K562 (cell line): ENCODE measurements around the gene KCTD13. TPM values are rescaled to one million over a fixed set of nuclear protein-coding genes. Genes with fewer than 3 reads are reported as not detected.

ENCODE experiments used
- ARID3B ChIP-seq: fragments of 250-450 bp; sonication (Bioruptor Pico); IDR thresholded peaks from 2 replicates; pipeline ENCODE4 v1.4.0; 2020; ENCODE audit warnings: borderline replicate concordance
- ARID4B ChIP-seq: sonication (generic); formaldehyde crosslinking; IDR thresholded peaks from 2 replicates; pipeline ENCODE4 v1.8.0; 2022; ENCODE audit warnings: mild to moderate bottlenecking, missing genetic modification reagents
- FOXK1 ChIP-seq: sonication (generic); formaldehyde crosslinking; IDR thresholded peaks from 2 replicates; pipeline ENCODE4 v1.8.0; 2022; ENCODE audit warnings: missing genetic modification reagents, mild to moderate bottlenecking, borderline replicate concordance
- FUS ChIP-seq: fragments of 200-400 bp; formaldehyde crosslinking; optimal IDR thresholded peaks from 2 replicates; pipeline ENCODE3; 2017; ENCODE audit warnings: low read depth, low read length
- HDGF ChIP-seq: fragments of 450-650 bp; IDR thresholded peaks from 2 replicates; pipeline ENCODE4 v1.6.1; 2016
- HINFP ChIP-seq: fragments of 450-650 bp; conservative IDR thresholded peaks from 2 replicates; pipeline ENCODE4 v1.6.1; 2016; ENCODE audit warnings: missing genetic modification characterization, low read depth, mild to moderate bottlenecking, control low read depth, missing compliant biosample characterization
- KAT7 ChIP-seq: sonication (generic); formaldehyde crosslinking; IDR thresholded peaks from 2 replicates; pipeline ENCODE4 v1.8.0; 2022; ENCODE audit warnings: missing genetic modification reagents, mild to moderate bottlenecking, borderline replicate concordance
- TAF15 ChIP-seq: fragments of 200-400 bp; formaldehyde crosslinking; IDR thresholded peaks from 2 replicates; pipeline ENCODE4 v1.6.1; 2017; ENCODE audit warnings: mild to moderate bottlenecking, low read depth, low read length, moderate library complexity
- VEZF1 ChIP-seq: fragments of 200-800 bp; sonication (Bioruptor generic); IDR thresholded peaks from 2 replicates; pipeline ENCODE4 v1.6.1; 2017; ENCODE audit warnings: missing genetic modification characterization, missing compliant biosample characterization
- ZBTB26 ChIP-seq: fragments of 450-650 bp; formaldehyde crosslinking; IDR thresholded peaks from 2 replicates; pipeline ENCODE4 v1.4.0; 2022; ENCODE audit warnings: missing genetic modification characterization
- ZNF12 ChIP-seq: sonication (generic); formaldehyde crosslinking; IDR thresholded peaks from 2 replicates; pipeline ENCODE4 v1.4.0; 2020; ENCODE audit warnings: mild to moderate bottlenecking, missing genetic modification reagents
- ZNF512 ChIP-seq: IDR thresholded peaks from 2 replicates; pipeline ENCODE4 v1.6.1; 2016; ENCODE audit warnings: missing genetic modification characterization, missing compliant biosample characterization
- ZNF584 ChIP-seq: fragments of 200-800 bp; sonication (Bioruptor generic); IDR thresholded peaks from 2 replicates; pipeline ENCODE4 v1.6.1; 2016; ENCODE audit warnings: low read depth, mild to moderate bottlenecking, missing genetic modification characterization, missing compliant biosample characterization
- polyA plus RNA-seq, 8 experiments: library from polyadenylated mRNA; depleted of rRNA in 4 of 8; stranded (reverse) in 5 of 8; unstranded in 3 of 8; fragments of >200 nt; fragmentation: Nextera tagmentation in 2 of 8; fragmentation: Illumina TruSeq in 1 of 8; extraction: Ambion mirVana in 2 of 8; extraction: Trizol in 1 of 8; gene quantifications; 2 replicates each; pipeline versions ENCODE4 v1.2.1 to v1.2.3, GENCODE V29; 2011 to 2014; ENCODE audit warnings: inconsistent platforms in 1 of 8, missing spikeins in 1 of 8
- total RNA-seq, 7 experiments: library from RNA; depleted of rRNA in 6 of 7; stranded (reverse); fragments of >200 nt in 6 of 7; fragmentation: Illumina TruSeq in 2 of 7; extraction: Trizol in 2 of 7; gene quantifications; 2 replicates each; pipeline versions ENCODE4 v1.2.1 to v1.2.3, GENCODE V29; 2011 to 2021; ENCODE audit warnings: low replicate concordance in 1 of 7

Gene KCTD13
- total and polyA plus RNA-seq, 9 of the 15 experiments (the other 6 are each of a cell fraction or from before 2014, with no cell fraction given), result 1.0 to 20.6 (median 9.8) TPM

GRCh38 chr16:29899516-29900101 is 26.4 kb downstream of the KCTD13 start, which contains the start of gene SEZ6L2 (continued):
- peak; percentile 72; the same call in 1 of the 2 replicates for TF ChIP-seq ARID4B (CRISPR knock-in tag)
- no peak for TF ChIP-seq ZNF12
- no peak for TF ChIP-seq ZNF512 (tag)
- no peak for TF ChIP-seq KAT7 (CRISPR knock-in tag)
- TF ChIP-seq FUS, result no peak
- no peak for TF ChIP-seq FOXK1 (CRISPR knock-in tag)
- no peak for TF ChIP-seq VEZF1 (CRISPR knock-in tag)
- no peak for TF ChIP-seq ARID3B (CRISPR knock-in tag)
- TF ChIP-seq TAF15, result no peak
- TF ChIP-seq ZNF584 (CRISPR knock-in tag), result no peak
- TF ChIP-seq ZBTB26 (CRISPR knock-in tag), result no peak
- no peak for TF ChIP-seq HDGF
- TF ChIP-seq HINFP (tag), result no peak
